Sciatic nerve (tissue), 2 donors: ENCODE results near the gene PDE3A. TPM values are rescaled to one million over a fixed set of nuclear protein-coding genes. Genes with fewer than 3 reads are reported as not detected.
A peak's percentile ranks its signal among the peaks of the same experiment; 100 is the strongest.
"Not testable (repeated sequence)": the region's sequence is repeated elsewhere in the genome, so short reads cannot be mapped to it uniquely, and the experiment has no call there.

ENCODE experiments used
- ATAC-seq: fragments of 200-7000 bp; cut with Tn5 transposase; one replicate; pipeline ENCODE4 v1.9.1; 2020; ENCODE audit warnings: mild to moderate bottlenecking, moderate library complexity
- DNase-seq: peaks from one replicate; pipeline ENCODE4 v3.0.0-alpha.2; 2020; ENCODE audit warnings: low spot score
- intact Hi-C: fragments of 100-400 bp; cut with DNase I; formaldehyde crosslinking; loops from one replicate; pipeline ENCODE4 v1.14.2; 2022
- total RNA-seq: library from RNA; stranded (reverse); fragmentation: NEBNext Ultra II Directional; extraction: Animal tissue kit (Norgen Biotek cat#: 25700); gene quantifications from one replicate; pipeline ENCODE4 v1.2.1, GENCODE V29; 2021
- donor health status: DM: no; HTN: no; CAD: no.
- donor health status: DM: no; HTN: no; CAD: no.

PDE3A gene
- total RNA-seq, 1 donor from 2014 or later: 10.1 TPM

- intact Hi-C loops: no loop called here
- DNase-seq (no peak), ATAC-seq (no peak)
Measured at GRCh38 chr12:20572451-20572850, 204.1 kb downstream of the PDE3A start.

GRCh38 chr12:20576528-20576927, 208.2 kb downstream of the PDE3A start:
- DNase-seq: no peak
- intact Hi-C loops: no loop called here
- ATAC-seq: no peak

- ATAC-seq (no peak), DNase-seq (no peak)
- intact Hi-C loops: no loop called here
Measured at GRCh38 chr12:20577054-20577453, 208.7 kb downstream of the PDE3A start.

DNA sequence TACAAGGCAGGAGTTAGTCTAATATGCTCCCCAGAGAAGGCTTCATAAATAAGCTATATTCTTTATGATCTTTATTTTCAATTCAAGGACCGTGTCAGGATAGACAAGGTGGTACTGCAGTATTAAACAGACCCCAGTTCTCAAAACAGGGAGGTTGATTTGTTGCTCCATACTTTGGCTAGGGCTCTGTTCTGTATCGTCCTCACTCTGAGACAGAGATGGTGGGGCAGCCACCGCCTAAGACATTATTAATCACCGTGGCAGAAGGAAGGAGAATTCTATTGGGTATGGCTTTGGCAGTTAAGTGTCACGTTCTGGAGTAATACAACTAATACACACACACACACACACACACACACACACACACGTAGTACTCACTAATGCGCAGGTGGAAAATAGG, 209.8 kb downstream of the PDE3A start:
- no peak for ATAC-seq

GRCh38 chr12:20585055-20585625, 216.8 kb downstream of the PDE3A start:
- intact Hi-C loops: no loop called here
- peak; percentile 68 for ATAC-seq
- DNase-seq: no peak

More for the DNA sequence above, 209.8 kb downstream of the PDE3A start:
- intact Hi-C loops: no loop called here
- DNase-seq: no peak

DNA sequence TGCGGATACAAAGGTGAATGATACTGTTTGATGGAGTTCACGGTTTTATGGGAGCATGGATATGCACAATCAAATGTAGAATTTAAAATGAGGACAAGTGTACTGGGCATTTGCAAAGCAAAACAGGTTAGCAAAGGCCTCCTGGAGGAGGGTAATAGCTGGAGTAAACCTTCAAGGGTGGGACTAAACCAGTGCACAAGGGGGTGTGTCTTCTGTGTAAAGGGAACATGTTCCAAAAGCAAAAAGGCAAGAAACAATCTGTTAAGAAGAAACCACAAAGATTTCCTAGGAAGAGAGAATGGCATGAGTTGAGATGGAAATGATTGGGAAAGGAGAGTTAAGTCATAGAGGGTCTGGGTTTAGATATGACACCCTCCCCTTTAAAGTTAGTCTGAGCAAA, 217.6 kb downstream of the PDE3A start:
- no peak for ATAC-seq
- intact Hi-C loops: no loop called here

GRCh38 chr12:20588042-20588441, 219.7 kb downstream of the PDE3A start:
- ATAC-seq (peak; percentile 29), DNase-seq (no peak)
- intact Hi-C loops: no loop called here

More for the DNA sequence above, 217.6 kb downstream of the PDE3A start:
- DNase-seq: no peak

DNA sequence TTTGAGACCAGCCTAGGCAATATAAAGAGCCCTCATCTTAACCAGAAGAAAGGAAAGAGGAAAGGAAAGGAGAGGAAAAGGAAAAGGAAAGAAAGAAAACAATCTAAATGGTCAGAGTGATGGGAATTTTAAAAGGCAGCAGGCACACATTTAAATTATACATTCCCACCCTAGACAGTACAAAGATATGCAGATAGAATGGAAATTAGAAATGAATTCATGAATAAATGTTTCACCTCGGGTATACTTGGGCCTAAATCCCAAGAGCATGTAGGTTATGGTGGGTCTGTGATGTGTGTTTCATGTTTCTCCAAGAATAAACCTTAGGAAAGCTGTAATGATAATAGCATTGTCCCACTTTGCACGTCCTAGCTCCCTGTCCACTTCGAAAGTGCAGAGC, 222.2 kb downstream of the PDE3A start:
- DNase-seq (no peak), ATAC-seq (no peak)
- intact Hi-C loops: no loop called here

- intact Hi-C loops: no loop called here
- DNase-seq (no peak), ATAC-seq (no peak)
Measured at GRCh38 chr12:20592556-20592955, 224.2 kb downstream of the PDE3A start.

GRCh38 chr12:20593611-20594010, 225.3 kb downstream of the PDE3A start:
- intact Hi-C loops: no loop called here

GRCh38 chr12:20596061-20596460, 227.7 kb downstream of the PDE3A start:
- no peak for ATAC-seq
- intact Hi-C loops: no loop called here
- no peak for DNase-seq

More at GRCh38 chr12:20593611-20594010, 225.3 kb downstream of the PDE3A start:
- DNase-seq: no peak
- peak; percentile 76 for ATAC-seq

DNA sequence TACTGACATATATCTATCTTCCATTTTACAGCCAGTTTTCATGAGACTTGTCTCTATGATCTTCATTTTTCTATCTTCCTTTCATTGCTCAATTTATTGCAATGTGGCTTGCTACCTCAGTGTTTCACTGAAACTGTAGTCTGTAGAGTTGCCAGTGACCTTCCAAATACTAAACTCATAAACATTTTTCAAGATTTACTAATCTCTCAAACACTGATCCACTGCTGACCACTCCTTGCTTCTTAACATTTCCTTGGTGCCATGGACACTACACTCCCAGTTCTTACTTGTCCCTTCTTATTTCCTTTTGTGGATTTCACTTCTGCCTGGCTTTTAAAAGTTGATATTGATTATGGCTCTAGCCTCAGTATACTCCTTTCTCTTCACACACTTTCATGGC, 231.4 kb downstream of the PDE3A start:
- no peak for DNase-seq
- no peak for ATAC-seq
- intact Hi-C loops: no loop called here

- DNase-seq (no peak), ATAC-seq (peak; percentile 74)
- intact Hi-C loops: no loop called here
Measured at GRCh38 chr12:20601668-20602280, 233.4 kb downstream of the PDE3A start.

DNA sequence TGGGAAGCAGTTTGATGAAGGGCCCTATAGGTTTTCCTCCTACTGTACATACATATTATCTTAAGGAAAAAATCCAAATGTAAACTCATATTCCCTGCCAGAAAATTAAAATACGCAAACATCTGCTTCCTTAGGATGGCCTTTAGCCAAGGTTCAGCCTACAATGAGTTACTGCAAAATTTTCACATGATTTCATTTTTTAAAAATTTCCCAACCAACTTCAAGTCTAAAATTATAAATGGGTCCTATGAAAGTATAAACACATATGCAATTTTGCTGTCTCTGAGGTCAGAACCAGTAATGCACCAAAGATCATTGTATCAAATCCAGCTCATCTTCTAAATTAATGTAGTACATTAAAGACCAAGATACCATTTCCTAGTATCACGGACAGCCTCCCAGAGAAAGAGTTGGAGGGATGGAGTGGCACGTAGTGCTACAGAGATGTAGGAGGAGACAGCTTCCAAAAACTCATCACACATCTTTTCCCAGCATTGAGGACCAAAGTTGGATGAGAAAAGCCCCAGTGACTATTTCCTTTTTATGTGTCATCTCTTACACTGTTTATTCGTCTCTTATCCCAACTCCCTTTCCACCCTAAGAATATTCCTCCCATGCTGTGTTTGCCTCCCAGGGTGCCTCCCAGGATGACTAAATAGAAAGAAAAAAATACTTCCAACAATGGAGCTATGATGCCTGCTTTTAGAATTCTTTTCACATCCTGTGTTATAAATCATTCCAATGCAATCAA, 234.5 kb downstream of the PDE3A start:
- DNase-seq: no peak
- intact Hi-C loops: no loop called here
- peak; percentile 31 for ATAC-seq

- ATAC-seq (no peak), DNase-seq (no peak)
- intact Hi-C loops: no loop called here
Measured at GRCh38 chr12:20604408-20605067, 236.2 kb downstream of the PDE3A start.

GRCh38 chr12:20615020-20615419, 246.7 kb downstream of the PDE3A start:
- intact Hi-C loops, ATAC-seq, DNase-seq: not testable (repeated sequence)

DNA sequence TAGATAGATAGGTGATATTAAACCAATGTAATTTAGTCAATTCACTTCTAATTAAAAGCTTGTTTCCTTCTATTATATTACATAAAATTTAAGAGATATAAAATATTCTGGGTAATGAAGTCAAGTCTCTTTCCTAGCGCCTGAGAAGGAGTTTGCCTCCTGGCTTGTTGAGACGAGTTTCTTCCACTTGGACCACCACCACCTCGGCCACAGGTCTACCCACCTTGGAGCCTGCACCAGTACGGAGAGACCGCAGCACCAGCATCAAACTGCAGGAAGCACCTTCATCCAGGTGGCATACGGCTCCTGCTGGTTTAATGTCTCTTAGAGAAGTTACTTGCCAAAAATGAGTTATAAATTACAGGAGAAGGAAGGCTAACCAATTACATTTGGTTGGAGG, 247.8 kb downstream of the PDE3A start:
- DNase-seq (no peak), ATAC-seq (no peak)
- intact Hi-C loops: no loop called here

GRCh38 chr12:20620261-20620660, 251.9 kb downstream of the PDE3A start:
- intact Hi-C loops: no loop called here
- ATAC-seq (no peak), DNase-seq (no peak)

DNA sequence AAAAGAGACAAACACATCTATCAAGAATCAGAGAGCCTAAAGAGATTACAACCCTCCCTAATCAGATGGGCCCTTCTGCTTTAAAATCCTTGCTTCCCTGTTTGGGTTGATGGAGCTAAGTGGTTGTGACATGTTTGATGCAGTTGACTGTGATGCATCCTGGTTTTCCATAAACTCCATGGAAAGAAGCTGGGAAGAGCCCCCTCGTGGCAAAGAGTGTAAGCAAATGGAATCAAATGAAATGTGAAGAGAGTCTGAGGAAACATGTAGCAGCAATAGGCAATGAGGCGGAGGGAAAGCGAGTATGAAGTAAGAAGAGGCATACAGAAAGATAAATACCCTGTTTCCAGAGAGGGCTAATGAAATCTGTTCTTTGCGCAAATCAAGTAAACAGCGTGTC, 256.4 kb downstream of the PDE3A start:
- no peak for ATAC-seq
- intact Hi-C loops: no loop called here
- DNase-seq: no peak

- intact Hi-C loops: no loop called here
- ATAC-seq: no peak
- no peak for DNase-seq
Measured at GRCh38 chr12:20625531-20625930, 257.2 kb downstream of the PDE3A start.
